Stimulated activated naive CD8-positive, alpha-beta T cell treated with anti-CD3 and anti-CD28 coated beads, Interleukin-15, amount 100 ng/mL, for 72 hours (primary cell): ENCODE data around the gene CRABP2.

Experiments
- ATAC-seq: fragments of 150-1000 bp; cut with Tn5 transposase; 2 replicates; pipeline ENCODE4 v1.10.0; 2021; ENCODE audit warnings: mild to moderate bottlenecking, moderate library complexity
- DNase-seq, 2 donors: peaks; one replicate each; pipeline ENCODE4 v3.0.0; 2021 to 2022
- H3K27ac Mint-ChIP-seq, 2 donors: one replicate each; pipeline ENCODE4 v1.8.0; 2022; ENCODE audit warnings: mild to moderate bottlenecking in 2 of 2, mixed read lengths in 2 of 2, moderate library complexity in 2 of 2
- H3K27me3 Mint-ChIP-seq: one replicate; pipeline ENCODE4 v1.8.0; 2022; ENCODE audit warnings: mixed read lengths
- H3K4me1 Mint-ChIP-seq: one replicate; pipeline ENCODE4 v1.8.0; 2022; ENCODE audit warnings: mild to moderate bottlenecking, mixed read lengths
- H3K4me3 Mint-ChIP-seq, 2 donors: one replicate each; pipeline ENCODE4 v1.8.0; 2022; ENCODE audit warnings: mild to moderate bottlenecking in 2 of 2, mixed read lengths in 2 of 2, moderate library complexity in 1 of 2
- H3K9me3 Mint-ChIP-seq, 2 donors: one replicate each; pipeline ENCODE4 v1.8.0; 2022; ENCODE audit warnings: mixed read lengths in 2 of 2

Gene CRABP2

DNA sequence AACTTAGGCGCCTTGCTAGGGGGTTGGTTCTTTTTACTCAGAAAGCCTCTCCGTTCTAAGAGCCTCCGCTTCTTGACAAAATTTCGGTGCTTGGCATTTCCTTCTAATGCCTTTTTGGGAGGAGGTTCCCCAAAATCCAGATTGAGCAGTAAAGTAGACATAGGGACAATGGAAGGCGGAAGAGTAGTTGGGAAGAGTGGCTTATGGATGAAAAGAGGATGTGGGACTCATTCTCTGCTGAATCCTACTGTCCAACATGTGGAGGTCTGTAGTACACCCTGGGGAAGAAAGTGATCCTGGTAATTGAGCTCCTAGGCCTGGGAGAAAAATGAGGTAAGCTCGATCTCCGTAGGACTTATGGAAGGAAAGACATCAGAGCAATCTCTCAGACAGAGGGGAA, 22.1 kb upstream of the CRABP2 start:
- DNase-seq, result no peak
- no peak for ATAC-seq
- Mint-ChIP-seq H3K4me3 (no peak overlapping the region), H3K9me3 (no peaks in the 10 kb centered on the region), H3K27ac (peak overlapping the region; percentile 98 to 99), H3K27me3 (no peaks in the 10 kb centered on the region), H3K4me1 (peaks cover 45% of the 10 kb centered on the region)

DNA sequence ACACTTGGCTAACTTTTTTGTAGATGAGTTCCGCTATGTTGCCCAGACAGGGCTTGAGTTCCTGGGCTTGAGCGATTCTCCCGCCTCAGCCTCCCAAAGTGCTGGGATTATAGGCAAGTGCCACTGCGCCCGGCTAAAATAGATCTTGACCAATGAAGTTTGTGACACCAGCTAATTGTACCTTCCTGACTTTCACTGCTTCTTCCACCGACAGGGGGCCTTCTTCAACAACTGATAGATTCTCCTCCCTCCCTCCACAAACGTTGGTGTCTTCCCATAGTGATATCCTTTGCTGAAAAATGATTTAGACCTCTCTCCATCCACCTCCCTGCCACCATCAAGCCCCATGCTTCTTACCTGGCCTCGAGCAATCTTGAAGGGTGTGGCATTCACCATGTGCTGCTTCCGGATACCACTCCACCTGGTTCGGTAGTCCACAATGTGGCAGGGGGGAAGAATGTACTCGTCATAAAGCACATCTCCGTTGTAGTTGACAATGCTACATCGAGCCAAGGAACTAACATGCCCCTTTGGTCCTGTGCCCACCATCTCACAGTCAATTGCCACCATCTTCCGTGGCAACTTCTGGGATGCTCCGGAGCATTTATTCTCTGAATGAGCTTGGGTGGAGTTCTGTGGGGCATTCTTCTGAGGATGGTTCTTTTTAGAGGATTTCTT, 21.3 kb upstream of the CRABP2 start:
- no peak overlapping the region for H3K4me3 Mint-ChIP-seq
- H3K27me3 Mint-ChIP-seq, result no peaks in the 10 kb centered on the region
- peaks cover 42% of the 10 kb centered on the region for H3K4me1 Mint-ChIP-seq
- DNase-seq (peak; percentile 46 to 58), ATAC-seq (no peak)
- no peak overlapping the region for H3K27ac Mint-ChIP-seq
- H3K9me3 Mint-ChIP-seq, result no peaks in the 10 kb centered on the region

DNA sequence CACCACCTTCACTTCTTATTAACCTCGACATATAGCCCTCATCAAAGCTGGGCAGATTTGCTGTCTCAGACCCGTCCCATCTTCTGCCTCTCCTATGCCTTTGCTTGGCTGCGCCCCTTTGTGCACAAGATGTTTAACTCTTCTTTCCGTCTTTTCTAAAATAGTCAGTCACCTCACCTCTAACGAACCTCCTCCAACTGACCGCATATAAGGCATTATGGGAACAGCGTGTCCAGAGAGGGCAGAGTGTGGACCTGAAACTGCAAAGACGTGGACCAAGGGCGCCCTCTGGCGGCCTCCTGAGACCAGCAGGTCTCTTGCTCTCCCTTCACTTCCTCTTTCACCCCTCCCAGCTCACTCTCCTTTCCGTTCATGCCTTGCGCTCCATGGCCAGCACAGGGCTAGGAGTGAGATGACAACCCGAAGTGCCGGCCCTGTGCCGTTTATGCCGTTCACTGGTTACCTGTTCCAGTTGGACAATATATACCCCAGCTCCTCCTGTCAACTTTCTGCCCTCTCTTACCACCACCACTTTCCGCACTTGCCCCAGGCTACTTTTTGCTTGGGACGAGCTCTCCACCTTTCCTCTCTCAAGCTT, 20.4 kb upstream of the CRABP2 start:
- no peak overlapping the region for H3K27ac Mint-ChIP-seq
- DNase-seq, result peak; percentile 77 to 78
- H3K9me3 Mint-ChIP-seq, result no peaks in the 10 kb centered on the region
- peak; percentile 24 for ATAC-seq
- H3K4me1 Mint-ChIP-seq, result peaks cover 40% of the 10 kb centered on the region
- no peak overlapping the region for H3K4me3 Mint-ChIP-seq
- H3K27me3 Mint-ChIP-seq, result no peaks in the 10 kb centered on the region

DNA sequence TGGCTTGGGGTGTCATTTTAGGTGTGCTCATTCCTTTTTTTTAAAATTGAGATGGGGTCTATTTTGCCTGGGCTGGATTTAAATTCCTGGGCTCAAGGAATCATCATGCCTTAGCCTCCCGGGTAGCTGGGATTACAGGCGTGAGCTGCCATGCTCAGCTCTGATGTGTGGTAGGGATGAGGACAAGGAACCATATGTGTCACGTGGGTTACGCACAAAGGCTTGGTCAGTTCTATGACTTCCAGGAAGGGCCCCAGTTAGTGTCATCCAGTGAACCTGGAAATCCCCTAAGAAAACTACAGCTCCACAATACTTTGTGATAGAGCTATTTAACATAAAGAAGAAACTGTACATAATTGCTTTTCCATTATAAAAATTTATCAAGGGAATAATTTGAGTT, 16.2 kb upstream of the CRABP2 start:
- Mint-ChIP-seq H3K27me3 (no peaks in the 10 kb centered on the region), H3K27ac (peak overlapping the region; percentile 89 to 93), H3K9me3 (no peaks in the 10 kb centered on the region), H3K4me1 (peaks cover 24% of the 10 kb centered on the region), H3K4me3 (no peak overlapping the region)
- ATAC-seq, result peak; percentile 85
- DNase-seq, result peak in 1 of 2 donors; percentile 35

DNA sequence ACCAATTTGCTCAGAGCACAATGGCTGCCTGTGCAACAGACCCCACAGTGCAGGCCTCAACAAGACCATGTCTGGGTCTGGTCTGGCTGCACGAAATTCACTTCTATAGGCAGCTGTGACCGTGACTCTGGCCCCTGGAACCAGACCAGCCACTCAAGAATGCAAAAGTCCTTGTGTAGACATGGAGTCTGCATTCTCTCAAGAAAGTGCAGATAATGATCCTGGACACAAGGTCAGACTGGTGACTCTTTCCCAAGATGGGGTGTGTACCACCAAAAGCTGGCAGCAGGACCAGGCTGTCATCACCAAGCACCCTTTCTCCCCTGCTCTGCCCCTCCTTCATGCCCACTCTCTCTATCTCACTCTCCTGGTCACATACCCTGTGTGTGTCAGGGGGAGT, 15.7 kb upstream of the CRABP2 start:
- Mint-ChIP-seq H3K27ac (peak overlapping the region; percentile 89 to 93), H3K9me3 (no peaks in the 10 kb centered on the region), H3K4me3 (no peak overlapping the region), H3K27me3 (no peaks in the 10 kb centered on the region), H3K4me1 (peaks cover 24% of the 10 kb centered on the region)
- DNase-seq (no peak), ATAC-seq (peak; percentile 46)

DNA sequence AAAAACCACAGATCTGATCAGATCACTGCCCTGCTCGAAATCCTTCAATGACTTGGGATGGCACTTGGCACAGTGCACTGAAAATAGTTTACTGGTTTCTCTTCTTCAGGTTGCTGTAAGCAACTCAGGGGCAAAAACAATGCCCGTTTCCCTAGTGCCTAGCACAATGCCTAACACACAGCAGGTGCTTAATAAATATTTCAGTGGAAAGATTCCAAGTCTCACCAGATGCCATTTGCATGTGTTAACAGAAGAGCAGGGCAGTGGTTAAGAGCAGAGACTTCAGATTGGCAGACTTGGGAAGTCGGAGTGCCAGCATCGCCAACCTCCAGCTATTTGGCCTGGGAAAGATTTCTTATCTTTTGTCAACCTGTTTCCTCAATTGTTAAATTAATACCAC, 12.0 kb upstream of the CRABP2 start:
- DNase-seq (no peak), ATAC-seq (no peak)
- no peak overlapping the region for H3K4me3 Mint-ChIP-seq
- H3K9me3 Mint-ChIP-seq, result no peaks in the 10 kb centered on the region
- H3K4me1 Mint-ChIP-seq, result peaks cover 6% of the 10 kb centered on the region
- H3K27me3 Mint-ChIP-seq, result no peaks in the 10 kb centered on the region
- peak overlapping the region; percentile 4 to 29 for H3K27ac Mint-ChIP-seq

DNA sequence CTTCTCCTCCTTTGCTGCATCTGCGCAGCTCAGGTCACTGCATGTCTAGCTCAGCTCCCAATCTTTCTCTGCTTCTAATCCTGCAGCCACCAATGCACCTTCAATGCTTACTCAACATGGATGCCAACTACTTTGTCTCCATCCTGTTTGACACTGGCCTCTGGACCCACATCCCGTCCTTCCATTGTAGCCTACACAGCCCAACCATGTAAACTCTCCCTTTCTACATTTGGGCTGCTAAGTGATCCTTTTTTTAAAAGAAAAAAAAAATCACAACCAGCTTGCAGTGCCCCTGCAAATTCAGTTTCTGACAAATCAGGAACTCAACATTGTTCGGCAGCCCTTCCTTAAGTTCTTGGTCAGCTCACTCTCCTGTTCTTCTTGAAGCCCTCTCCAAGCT, 9.4 kb upstream of the CRABP2 start:
- no peak for ATAC-seq
- Mint-ChIP-seq H3K9me3 (no peaks in the 10 kb centered on the region), H3K27me3 (no peaks in the 10 kb centered on the region), H3K4me1 (no peaks in the 10 kb centered on the region), H3K27ac (no peak overlapping the region), H3K4me3 (no peak overlapping the region)
- no peak for DNase-seq

DNA sequence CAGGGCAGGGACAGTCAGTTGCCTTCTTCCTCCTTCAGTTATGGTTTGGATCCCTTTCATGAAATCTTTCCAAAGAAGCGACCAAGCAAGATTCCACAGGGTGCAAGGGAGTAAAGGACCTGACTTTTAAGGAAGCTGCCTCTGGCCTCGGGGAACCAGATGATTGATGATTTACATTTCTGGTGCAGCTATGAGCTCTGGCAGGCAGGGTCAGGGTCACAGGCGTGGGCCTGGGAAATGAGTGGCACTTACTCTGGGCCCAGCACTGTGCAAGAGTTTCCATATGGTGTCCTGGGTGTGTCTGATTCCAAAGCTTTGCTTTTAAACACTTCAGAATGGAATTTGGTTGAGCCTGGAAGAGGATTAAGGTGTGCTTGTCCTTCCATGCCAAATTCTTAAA, 7.2 kb upstream of the CRABP2 start:
- Mint-ChIP-seq H3K27me3 (no peaks in the 10 kb centered on the region), H3K4me1 (no peaks in the 10 kb centered on the region), H3K27ac (no peak overlapping the region), H3K9me3 (no peaks in the 10 kb centered on the region), H3K4me3 (no peak overlapping the region)
- ATAC-seq (no peak), DNase-seq (no peak)

DNA sequence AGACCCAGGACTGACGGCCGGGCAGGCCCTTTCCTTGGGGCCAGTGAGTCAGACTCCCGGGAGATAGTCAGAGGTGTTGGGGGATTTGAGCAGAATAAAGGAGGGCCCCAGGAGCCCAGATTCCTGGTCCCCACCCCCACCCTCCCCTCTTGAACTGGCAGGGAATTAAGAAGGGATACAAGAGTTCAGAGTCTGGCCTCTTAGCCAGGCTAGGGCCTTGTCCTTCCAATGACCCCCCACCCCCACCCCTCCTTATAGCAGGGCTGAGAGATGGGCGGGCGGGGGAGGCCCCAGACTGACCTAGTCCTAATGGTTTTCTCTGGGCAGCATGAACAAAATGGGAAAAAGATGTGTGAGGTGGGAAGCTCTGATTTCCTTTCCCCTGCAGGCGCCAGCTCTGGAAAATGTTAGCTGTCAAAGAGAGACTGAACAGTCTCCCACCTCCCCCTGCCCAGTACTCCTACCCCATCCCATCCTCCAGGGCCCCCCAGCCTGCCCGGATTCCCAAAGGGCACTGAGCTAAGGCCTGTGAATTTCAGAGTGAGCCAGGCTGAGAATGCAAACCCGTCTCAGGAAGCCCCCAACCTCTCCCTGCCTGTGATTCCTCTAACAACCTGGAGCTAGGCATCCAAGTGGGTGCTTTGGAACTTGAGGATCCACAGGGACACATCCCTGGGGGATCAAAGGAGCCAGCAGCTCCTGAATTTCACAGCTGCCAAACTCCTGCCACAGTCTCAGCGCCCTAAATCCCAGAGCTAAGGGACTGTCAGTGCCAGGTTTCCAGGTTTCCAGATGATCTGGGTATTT, 5.8 kb upstream of the CRABP2 start:
- no peaks in the 10 kb centered on the region for H3K9me3 Mint-ChIP-seq
- no peak for DNase-seq
- ATAC-seq, result no peak
- no peak overlapping the region for H3K27ac Mint-ChIP-seq
- H3K4me1 Mint-ChIP-seq, result peaks cover 12% of the 10 kb centered on the region
- H3K4me3 Mint-ChIP-seq, result no peak overlapping the region
- peaks cover 13% of the 10 kb centered on the region for H3K27me3 Mint-ChIP-seq

DNA sequence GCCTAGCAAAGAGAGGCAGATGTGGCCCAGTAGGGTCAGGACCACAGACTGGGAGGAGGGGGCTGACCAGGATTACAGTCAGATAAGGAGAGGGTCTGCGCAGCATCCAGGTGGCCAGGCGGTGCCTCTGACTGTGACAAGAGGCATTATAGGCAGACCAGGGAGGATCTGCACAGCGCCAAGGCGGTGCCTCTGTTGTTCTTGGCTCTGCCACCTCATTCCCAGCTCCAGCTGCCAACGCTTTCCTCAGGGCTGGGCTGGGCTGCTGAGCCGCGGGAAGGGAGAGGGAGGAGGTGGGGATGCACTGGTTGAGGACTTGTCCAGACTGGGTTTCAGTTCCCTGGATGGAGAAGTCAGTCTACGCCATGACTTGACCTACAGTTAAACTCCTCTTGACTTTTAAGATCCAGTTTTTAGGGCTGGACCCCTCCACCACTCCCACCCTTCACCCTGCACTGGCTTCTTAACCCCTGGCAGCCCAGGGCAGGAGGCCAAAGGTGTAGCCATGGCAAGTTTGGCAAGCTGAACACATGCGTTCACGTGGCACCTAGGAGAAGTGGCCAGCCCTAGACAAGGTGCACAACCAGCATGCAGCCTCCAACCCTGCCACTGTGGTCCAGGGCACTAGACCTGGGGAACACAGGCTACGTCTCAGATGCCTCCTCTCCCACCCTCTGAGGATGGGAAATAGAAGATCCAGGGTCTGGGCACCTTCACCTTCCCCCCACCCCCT, 4.5 kb upstream of the CRABP2 start:
- H3K4me1 Mint-ChIP-seq, result peaks cover 25% of the 10 kb centered on the region
- no peak for DNase-seq

DNA sequence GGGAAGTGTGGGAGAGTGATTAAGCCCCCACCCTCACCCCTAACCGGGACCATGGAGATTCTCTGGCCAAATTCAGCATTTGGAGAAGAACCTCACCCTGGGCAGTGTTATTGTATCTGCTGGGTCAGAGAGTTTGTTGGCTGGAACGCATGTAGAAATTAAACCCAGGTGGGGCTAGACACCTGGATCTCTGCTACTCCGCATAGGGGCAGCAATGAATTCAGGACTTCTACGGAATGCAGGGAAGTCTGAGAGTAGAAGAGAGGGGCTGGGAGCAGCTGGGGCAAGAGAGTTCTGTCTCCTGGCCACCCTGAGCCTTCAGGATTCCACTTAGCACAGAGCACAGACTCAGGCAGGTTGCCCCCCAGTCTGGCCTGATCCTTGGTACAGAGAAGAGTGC, 3.6 kb upstream of the CRABP2 start:
- Mint-ChIP-seq H3K4me3 (no peak overlapping the region), H3K27ac (peak overlapping the region in 1 of 2 donors; percentile 64), H3K4me1 (peaks cover 34% of the 10 kb centered on the region), H3K9me3 (no peaks in the 10 kb centered on the region), H3K27me3 (peaks cover 35% of the 10 kb centered on the region)
- DNase-seq, result no peak
- no peak for ATAC-seq

More for the DNA sequence above, 4.5 kb upstream of the CRABP2 start:
- ATAC-seq, result no peak
- Mint-ChIP-seq H3K27me3 (peaks cover 26% of the 10 kb centered on the region), H3K4me3 (no peak overlapping the region), H3K27ac (no peak overlapping the region), H3K9me3 (no peaks in the 10 kb centered on the region)

DNA sequence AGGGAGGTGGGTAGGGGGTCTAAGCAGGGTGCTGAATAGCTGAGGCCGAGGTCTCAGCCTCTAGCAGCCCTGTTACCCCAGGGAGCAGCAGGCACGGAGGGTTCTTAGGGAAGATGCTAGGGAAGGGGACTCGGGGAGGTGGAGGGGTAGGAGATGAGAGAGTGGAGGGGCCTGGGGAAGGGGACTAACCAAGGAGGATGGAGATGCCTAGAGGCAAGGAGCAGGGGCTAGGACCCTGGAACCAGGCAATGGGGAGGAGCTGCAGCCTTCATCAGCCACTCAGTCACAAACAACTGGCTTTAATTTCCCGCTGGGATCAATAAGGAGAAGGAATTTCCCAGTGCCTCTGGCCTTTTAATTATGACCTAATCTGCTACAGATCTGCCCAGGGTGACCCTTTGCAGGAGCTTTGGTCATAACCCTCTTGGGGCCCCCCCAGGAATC, 2.9 kb upstream of the CRABP2 start:
- no peak overlapping the region for H3K27ac Mint-ChIP-seq
- H3K9me3 Mint-ChIP-seq, result no peaks in the 10 kb centered on the region
- no peak overlapping the region for H3K4me3 Mint-ChIP-seq
- no peak for ATAC-seq
- H3K27me3 Mint-ChIP-seq, result peaks cover 43% of the 10 kb centered on the region
- H3K4me1 Mint-ChIP-seq, result peaks cover 37% of the 10 kb centered on the region
- DNase-seq, result no peak

DNA sequence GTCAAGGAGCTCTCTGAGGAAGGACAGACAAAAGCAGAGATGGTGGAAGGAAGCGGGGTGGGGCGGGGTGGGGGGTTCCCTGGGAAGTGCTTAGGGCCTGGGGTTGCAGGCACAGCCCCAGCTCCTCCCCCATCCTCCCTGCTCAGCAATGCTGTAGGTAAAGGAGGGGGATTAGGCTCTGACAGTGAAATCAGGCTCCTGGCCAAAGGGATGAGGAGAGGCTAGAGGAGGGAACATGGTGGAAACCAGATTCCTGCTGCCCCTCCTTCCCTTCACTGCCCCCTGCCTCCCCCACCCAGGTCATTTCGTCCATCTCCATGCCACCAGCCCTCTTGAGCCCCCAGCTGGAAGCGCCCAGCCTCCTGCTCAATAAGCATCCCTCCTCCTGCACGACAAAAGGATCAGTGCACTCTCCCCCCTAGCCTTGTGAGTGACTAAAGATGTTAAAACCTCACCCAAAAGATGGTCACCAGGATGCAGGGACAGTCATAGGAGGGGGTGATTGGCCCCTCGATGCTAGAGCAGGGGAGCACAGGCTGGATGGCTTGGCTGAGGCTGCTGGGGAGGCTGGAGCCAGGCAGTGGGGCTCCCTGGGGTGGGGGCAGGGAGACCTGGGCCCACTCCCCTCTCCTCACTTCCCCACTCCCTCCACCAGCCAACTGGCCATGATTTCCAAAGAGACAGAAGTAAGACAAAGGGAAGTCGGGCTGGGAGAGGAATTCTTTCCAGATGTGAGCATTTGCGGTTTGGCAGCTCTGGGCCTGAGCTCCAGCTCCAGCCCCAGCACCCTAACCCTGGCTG, 2.2 kb upstream of the CRABP2 start:
- Mint-ChIP-seq H3K27ac (no peak overlapping the region), H3K9me3 (no peaks in the 10 kb centered on the region), H3K4me3 (peak overlapping the region in 1 of 2 donors; percentile 14), H3K4me1 (peaks cover 37% of the 10 kb centered on the region), H3K27me3 (peaks cover 49% of the 10 kb centered on the region)
- ATAC-seq (peak; percentile 39), DNase-seq (no peak)

DNA sequence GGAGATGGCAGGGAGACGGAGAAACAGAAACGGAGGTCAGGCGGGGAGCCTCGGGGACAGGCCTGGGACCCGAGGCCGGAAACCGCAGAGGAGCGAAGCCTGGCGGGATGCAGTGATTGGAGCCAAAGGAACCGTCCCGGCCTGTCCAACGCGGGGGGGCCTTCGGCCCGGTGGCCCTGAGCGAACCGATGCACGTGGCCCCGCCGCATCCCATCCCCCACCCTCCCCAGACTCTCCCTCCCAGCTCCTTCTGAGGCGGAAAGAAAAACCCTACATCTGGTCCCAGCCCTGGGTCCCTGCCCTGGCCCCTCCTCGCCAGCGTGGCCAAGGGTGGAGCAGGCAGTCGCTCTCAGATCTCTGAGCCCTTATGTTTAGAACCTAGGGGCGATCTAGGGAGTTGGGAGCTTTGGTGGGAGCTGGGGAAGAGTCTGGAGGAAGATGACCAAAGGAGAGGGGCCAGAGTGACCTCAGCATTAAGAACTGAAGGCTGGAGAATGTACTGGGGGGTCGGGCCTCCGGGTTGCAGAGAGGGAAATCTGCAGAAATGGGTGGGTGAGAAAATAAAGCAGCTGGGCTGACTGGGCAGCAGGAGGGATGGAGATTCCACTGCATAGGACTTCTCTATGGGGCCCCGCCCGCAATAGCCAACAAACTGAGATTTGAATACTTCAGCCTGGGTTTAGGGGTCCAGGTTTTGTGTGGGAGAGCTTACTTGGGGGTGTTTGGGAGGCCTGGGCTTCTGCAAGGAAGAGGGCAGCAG, 1.5 kb upstream of the CRABP2 start:
- Mint-ChIP-seq H3K4me3 (peak overlapping the region; percentile 90 to 96), H3K27me3 (peaks cover 50% of the 10 kb centered on the region), H3K9me3 (no peaks in the 10 kb centered on the region), H3K27ac (peak overlapping the region in 1 of 2 donors; percentile 27), H3K4me1 (peaks cover 37% of the 10 kb centered on the region)
- DNase-seq, result no peak
- ATAC-seq, result peak; percentile 5
